HepG2 (cell line): ENCODE data around the gene CEACAM16. TPM values are rescaled to one million over a fixed set of nuclear protein-coding genes. Genes with fewer than 3 reads are reported as not detected.
A peak's percentile ranks its signal among the peaks of the same experiment; 100 is the strongest.

Experiments
- ATF3 ChIP-seq: sonication (generic); formaldehyde crosslinking; IDR thresholded peaks from 2 replicates; pipeline ENCODE4 v1.4.0; 2020; ENCODE audit warnings: missing genetic modification reagents
- BRCA1 ChIP-seq: sonication (generic); formaldehyde crosslinking; IDR thresholded peaks from 2 replicates; pipeline ENCODE4 v1.4.0; 2020; ENCODE audit warnings: missing genetic modification reagents
- CCAR2 ChIP-seq: fragments of 200-400 bp; formaldehyde crosslinking; optimal IDR thresholded peaks from 2 replicates; pipeline ENCODE3; 2018; ENCODE audit warnings: low read depth, mild to moderate bottlenecking, low read length, moderate library complexity
- HDAC1 ChIP-seq: sonication (generic); formaldehyde crosslinking; IDR thresholded peaks from 2 replicates; pipeline ENCODE4 v1.5.1; 2020; ENCODE audit warnings: mild to moderate bottlenecking, missing genetic modification reagents
- HOXA9 ChIP-seq: sonication (generic); formaldehyde crosslinking; IDR thresholded peaks from 2 replicates; pipeline ENCODE4 v1.8.1; 2022; ENCODE audit warnings: missing genetic modification reagents, mild to moderate bottlenecking, moderate library complexity, borderline replicate concordance
- MED1 ChIP-seq: sonication (generic); formaldehyde crosslinking; IDR thresholded peaks from 2 replicates; pipeline ENCODE4 v1.4.0; 2020; ENCODE audit warnings: missing genetic modification reagents
- NR0B2 ChIP-seq: sonication (generic); formaldehyde crosslinking; IDR thresholded peaks from 2 replicates; pipeline ENCODE4 v1.4.0; 2020; ENCODE audit warnings: mild to moderate bottlenecking, missing genetic modification reagents
- NR2F6 ChIP-seq, 2 experiments: IDR thresholded peaks; 2 replicates each; pipeline ENCODE4 v1.6.1; 2016; ENCODE audit warnings: antibody characterized with exemption in 1 of 2, mild to moderate bottlenecking in 1 of 2
- PCBP1 ChIP-seq: fragments of 200-400 bp; formaldehyde crosslinking; IDR thresholded peaks from 2 replicates; pipeline ENCODE4 v1.6.1; 2017; ENCODE audit warnings: mild to moderate bottlenecking, low read depth, low read length, borderline replicate concordance
- PHB2 ChIP-seq: fragments of 450-650 bp; IDR thresholded peaks from 2 replicates; pipeline ENCODE4 v1.6.1; 2018; ENCODE audit not compliant: partially characterized antibody
- POGZ ChIP-seq: sonication (generic); formaldehyde crosslinking; IDR thresholded peaks from 2 replicates; pipeline ENCODE4 v1.4.0; 2020; ENCODE audit warnings: mild to moderate bottlenecking, missing genetic modification reagents
- PREB ChIP-seq: sonication (generic); formaldehyde crosslinking; IDR thresholded peaks from 2 replicates; pipeline ENCODE4 v1.4.0; 2020; ENCODE audit warnings: missing genetic modification reagents
- TEAD2 ChIP-seq: sonication (generic); formaldehyde crosslinking; IDR thresholded peaks from 2 replicates; pipeline ENCODE4 v1.9.0; 2021; ENCODE audit warnings: missing genetic modification reagents
- THAP8 ChIP-seq: sonication (generic); formaldehyde crosslinking; IDR thresholded peaks from 2 replicates; pipeline ENCODE4 v1.5.1; 2020; ENCODE audit warnings: missing genetic modification reagents, mild to moderate bottlenecking, borderline replicate concordance
- ZNF10 ChIP-seq: sonication (generic); formaldehyde crosslinking; IDR thresholded peaks from 2 replicates; pipeline ENCODE4 v1.4.0; 2020; ENCODE audit warnings: mild to moderate bottlenecking, low read depth, missing genetic modification reagents, borderline replicate concordance
- ZNF503 ChIP-seq: sonication (generic); formaldehyde crosslinking; IDR thresholded peaks from 2 replicates; pipeline ENCODE4 v1.4.0; 2020; ENCODE audit warnings: missing genetic modification reagents
- ZNF562 ChIP-seq: sonication (generic); formaldehyde crosslinking; IDR thresholded peaks from 2 replicates; pipeline ENCODE4 v1.8.0; 2022; ENCODE audit warnings: missing genetic modification reagents, borderline replicate concordance
- ZNF607 ChIP-seq: sonication (generic); formaldehyde crosslinking; IDR thresholded peaks from 2 replicates; pipeline ENCODE4 v1.5.1; 2020; ENCODE audit warnings: missing genetic modification reagents, mild to moderate bottlenecking, borderline replicate concordance
- ZNF761 ChIP-seq: sonication (generic); formaldehyde crosslinking; conservative IDR thresholded peaks from 2 replicates; pipeline ENCODE4 v1.4.0; 2020; ENCODE audit warnings: mild to moderate bottlenecking, missing genetic modification reagents
- ZSCAN29 ChIP-seq: sonication (generic); formaldehyde crosslinking; conservative IDR thresholded peaks from 2 replicates; pipeline ENCODE4 v1.4.0; 2020; ENCODE audit warnings: mild to moderate bottlenecking, missing genetic modification reagents
- polyA plus RNA-seq, 8 experiments: library from polyadenylated mRNA; depleted of rRNA in 3 of 8; stranded (reverse) in 7 of 8; unstranded in 1 of 8; fragments of >200 nt; fragmentation: Illumina TruSeq in 4 of 8; extraction: Trizol in 4 of 8; gene quantifications; 2 replicates each; pipeline versions ENCODE4 v1.2.1 to v1.2.3, GENCODE V29; 2011 to 2016; ENCODE audit warnings: low read depth in 4 of 8, missing spikeins in 1 of 8, mixed read lengths in 1 of 8; ENCODE audit not compliant: insufficient read depth in 1 of 8
- total RNA-seq, 5 experiments: library from RNA; depleted of rRNA; stranded (reverse); fragments of >200 nt; fragmentation: Illumina TruSeq; extraction: Trizol; gene quantifications; 2 replicates each; pipeline ENCODE4 v1.2.3, GENCODE V29; 2016; ENCODE audit warnings: low read depth in 1 of 5

The CEACAM16 gene
- total and polyA plus RNA-seq, 2 of the 13 experiments (the other 11 are each of a cell fraction or from before 2014, with no cell fraction given), result not detected

GRCh38 chr19:44725251-44725650 lies 26.3 kb downstream of the CEACAM16 start (continued):
- TF ChIP-seq NR2F6 (IDR thresholded peaks at IDR 0.05) (peak; percentile 64), NR2F6 (CRISPR knock-in tag; IDR thresholded peaks at IDR 0.05) (peak; percentile 85), MED1 (CRISPR knock-in tag) (peak; percentile 71; the same call in 1 of the 2 replicates), PHB2 (no peak), CCAR2 (no peak), ZNF503 (CRISPR knock-in tag) (no peak), ZNF761 (CRISPR knock-in tag) (no peak), ZNF10 (CRISPR knock-in tag) (no peak), PCBP1 (no peak), NR0B2 (CRISPR knock-in tag) (no peak), ZNF607 (CRISPR knock-in tag) (no peak), ZSCAN29 (CRISPR knock-in tag) (no peak), POGZ (no peak), ZNF562 (CRISPR knock-in tag) (no peak), BRCA1 (CRISPR knock-in tag) (no peak), TEAD2 (CRISPR knock-in tag) (no peak), ATF3 (CRISPR knock-in tag) (no peak), HDAC1 (peak; percentile 72), PREB (CRISPR knock-in tag) (no peak), THAP8 (CRISPR knock-in tag) (no peak), HOXA9 (no peak)
